Measurements from ENCODE around the gene CTNNBL1.

Gene CTNNBL1

GRCh38 chr20:37775200-37775599 is 81.4 kb downstream of the CTNNBL1 start:
- DNase-seq (ENCODE audit: low read depth in 2 of 3, low spot score in 2 of 3), result no peak

GRCh38 chr20:37776049-37776448 is 82.2 kb downstream of the CTNNBL1 start:
- DNase-seq (ENCODE audit: low read depth in 2 of 3, low spot score in 2 of 3), result no peak

- DNase-seq (ENCODE audit: low read depth in 2 of 3, low spot score in 2 of 3), result no peak
Measured at GRCh38 chr20:37776526-37776925, 82.7 kb downstream of the CTNNBL1 start.

GRCh38 chr20:37777012-37777950 is 83.5 kb downstream of the CTNNBL1 start:
- DNase-seq (ENCODE audit: low read depth in 2 of 3, low spot score in 2 of 3), result no peak

GRCh38 chr20:37777988-37778659 is 84.3 kb downstream of the CTNNBL1 start:
- no peak for DNase-seq (ENCODE audit: low read depth in 2 of 3, low spot score in 2 of 3)

- DNase-seq (ENCODE audit: low read depth in 2 of 3, low spot score in 2 of 3), result no peak
Measured at GRCh38 chr20:37781626-37782025, 87.8 kb downstream of the CTNNBL1 start.

- no peak for DNase-seq (ENCODE audit: low read depth in 2 of 3, low spot score in 2 of 3)
Measured at GRCh38 chr20:37786043-37786442, 92.2 kb downstream of the CTNNBL1 start.

GRCh38 chr20:37789408-37789807 is 95.6 kb downstream of the CTNNBL1 start:
- DNase-seq (ENCODE audit: low read depth in 2 of 3, low spot score in 2 of 3), result no peak

- no peak for DNase-seq (ENCODE audit: low read depth in 2 of 3, low spot score in 2 of 3)
Measured at GRCh38 chr20:37790900-37791299, 97.1 kb downstream of the CTNNBL1 start.

- no peak for DNase-seq (ENCODE audit: low read depth in 2 of 3, low spot score in 2 of 3)
Measured at GRCh38 chr20:37796121-37796520, 102.3 kb downstream of the CTNNBL1 start.

GRCh38 chr20:37796733-37797132 is 102.9 kb downstream of the CTNNBL1 start:
- DNase-seq (ENCODE audit: low read depth in 2 of 3, low spot score in 2 of 3), result no peak

GRCh38 chr20:37797669-37798175 is 103.9 kb downstream of the CTNNBL1 start:
- no peak for DNase-seq (ENCODE audit: low read depth in 2 of 3, low spot score in 2 of 3)

GRCh38 chr20:37798312-37798711 is 104.5 kb downstream of the CTNNBL1 start:
- no peak for DNase-seq (ENCODE audit: low read depth in 2 of 3, low spot score in 2 of 3)

- no peak for DNase-seq (ENCODE audit: low read depth in 2 of 3, low spot score in 2 of 3)
Measured at GRCh38 chr20:37800618-37801017, 106.8 kb downstream of the CTNNBL1 start.

- DNase-seq (ENCODE audit: low read depth in 2 of 3, low spot score in 2 of 3), result no peak
Measured at GRCh38 chr20:37801921-37802320, 108.1 kb downstream of the CTNNBL1 start.

- no peak for DNase-seq (ENCODE audit: low read depth in 2 of 3, low spot score in 2 of 3)
Measured at GRCh38 chr20:37803438-37804307, 109.8 kb downstream of the CTNNBL1 start.

GRCh38 chr20:37804584-37805566 is 111.0 kb downstream of the CTNNBL1 start:
- no peak for DNase-seq (ENCODE audit: low read depth in 2 of 3, low spot score in 2 of 3)

GRCh38 chr20:37807471-37808232 is 113.8 kb downstream of the CTNNBL1 start:
- DNase-seq (ENCODE audit: low read depth in 2 of 3, low spot score in 2 of 3), result no peak
